ENCODE measurements around the gene SP2.

SP2 gene

DNA sequence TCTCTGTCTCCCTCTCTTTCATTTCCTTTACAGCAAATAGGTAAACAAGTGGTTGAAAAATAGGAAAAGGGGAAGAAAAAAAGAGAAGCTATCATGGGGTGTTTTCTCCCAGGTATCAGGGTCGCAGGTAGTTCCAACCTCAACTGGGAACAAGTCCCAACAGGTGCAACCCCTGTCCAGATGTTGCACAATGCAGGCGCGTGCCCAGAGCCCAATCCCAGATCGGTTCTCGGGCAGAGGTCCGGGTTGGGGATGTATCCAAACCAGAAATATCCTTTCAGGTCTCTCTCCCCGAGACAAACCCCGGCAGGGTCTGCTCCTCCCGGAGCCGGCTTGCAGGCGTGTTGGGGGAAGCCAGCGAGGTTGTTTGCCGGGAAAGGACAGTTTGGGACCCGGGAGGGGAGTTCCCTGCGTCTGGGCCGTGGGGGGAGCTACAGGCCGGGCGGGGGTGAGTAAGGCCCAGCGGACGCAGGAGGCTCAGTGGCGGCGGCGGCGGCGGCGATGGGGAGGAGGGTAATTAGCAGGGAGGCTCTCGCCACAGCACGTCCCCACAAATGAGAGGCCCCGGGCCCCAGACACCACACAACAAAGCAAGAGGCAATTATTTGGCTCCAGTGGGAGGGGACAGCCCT, 23.9 kb upstream of the SP2 start:
- Histone ChIP-seq H3K9ac (ENCODE audit: low read depth, low read length) (0 out of 2 replicates have a peak overlapping the region, but pooled peaks have one; percentile 38), H3K4me3 (ENCODE audit: low read length) (peak overlapping the region; percentile 50), H3K4me1 (ENCODE audit: insufficient read depth, low read length) (peaks cover 39% of the 10 kb centered on the region), H3K36me3 (ENCODE audit: insufficient read depth, low read length) (no peaks in the 10 kb centered on the region), H3K9me3 (ENCODE audit: insufficient read depth, low read depth, low read length) (no peaks in the 10 kb centered on the region), H3K27me3 (ENCODE audit: insufficient read depth, low read length) (peaks cover 66% of the 10 kb centered on the region), H3K27ac (ENCODE audit: low read depth, low read length) (peak overlapping the region; percentile 16; the same call in 1 of the 2 replicates)
- WGBS, result 9% methylated on average over 25 of the region's 29 CpGs

DNA sequence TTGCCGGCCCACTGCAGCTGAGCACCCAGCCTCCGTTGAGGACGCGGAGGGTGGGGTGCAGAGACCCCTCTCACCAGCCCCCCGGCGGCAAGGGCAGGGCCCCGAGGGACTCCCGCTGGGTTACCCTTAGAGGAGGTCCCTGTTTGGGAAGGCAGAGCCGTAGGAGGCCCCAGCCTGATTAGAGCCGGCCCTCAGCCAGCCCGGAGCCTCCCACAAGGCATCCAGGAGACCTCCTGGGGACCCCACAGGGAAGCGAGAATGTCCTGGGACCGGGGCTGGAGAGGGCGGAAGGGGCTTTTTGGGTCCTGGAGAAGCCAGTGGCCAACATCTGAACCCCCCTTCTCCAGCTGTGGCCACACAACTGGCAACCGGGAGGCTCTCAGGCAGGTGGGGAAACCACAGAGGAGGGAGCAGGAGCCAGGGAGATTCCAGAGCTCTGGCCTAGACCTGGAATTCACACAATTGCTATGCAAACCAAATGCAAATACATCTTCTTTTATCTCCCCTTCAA, 23.3 kb upstream of the SP2 start:
- Histone ChIP-seq H3K4me3 (ENCODE audit: low read length) (peak overlapping the region; percentile 50), H3K27ac (ENCODE audit: low read depth, low read length) (peak overlapping the region; percentile 16; the same call in 1 of the 2 replicates), H3K27me3 (ENCODE audit: insufficient read depth, low read length) (peaks cover 66% of the 10 kb centered on the region)

DNA sequence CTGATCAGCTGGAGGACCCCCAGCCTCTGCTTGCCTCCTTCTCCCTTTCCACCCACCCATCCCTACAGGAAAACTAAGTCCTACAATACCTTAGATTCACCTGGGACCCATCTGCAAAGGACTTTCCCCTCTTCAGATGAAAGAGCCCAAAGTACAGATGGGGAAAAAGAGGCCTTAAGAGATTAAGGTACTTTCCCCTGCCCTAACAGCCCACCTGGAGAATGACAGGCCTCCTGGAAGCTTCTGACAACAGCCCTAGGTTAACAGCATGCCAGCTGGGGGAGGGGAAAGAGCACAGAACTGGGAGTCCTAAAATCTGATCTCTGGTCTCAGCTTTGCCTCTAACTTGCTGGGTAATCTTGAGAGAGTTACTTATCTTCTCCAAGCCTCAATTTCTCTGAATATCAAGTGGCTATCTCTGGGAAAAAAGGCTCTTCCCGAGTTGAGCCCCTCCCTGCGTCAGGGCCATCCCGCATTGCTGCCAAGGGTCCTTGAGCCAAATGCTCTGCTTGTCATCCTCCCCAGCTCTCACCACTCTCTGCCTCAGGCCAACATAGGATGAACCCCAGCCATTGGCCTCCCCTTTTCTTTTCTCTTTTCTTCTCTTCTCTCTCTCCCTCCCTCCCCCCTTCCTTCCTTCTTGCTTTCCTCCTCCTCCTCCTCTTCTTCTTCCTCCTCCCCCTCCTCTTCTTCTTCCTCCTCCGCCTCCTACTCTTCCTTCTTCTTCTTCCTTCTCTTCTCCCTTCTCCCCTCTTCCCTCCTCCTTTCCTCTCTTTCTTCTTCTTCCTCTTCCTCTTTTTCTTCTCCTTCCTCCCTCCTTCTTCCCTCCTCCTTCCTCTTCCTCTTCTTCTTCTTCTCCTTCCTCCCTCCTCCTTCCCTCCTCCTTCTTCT, 22.6 kb upstream of the SP2 start:
- Histone ChIP-seq H3K36me3 (ENCODE audit: insufficient read depth, low read length) (no peaks in the 10 kb centered on the region), H3K9me3 (ENCODE audit: insufficient read depth, low read depth, low read length) (no peaks in the 10 kb centered on the region), H3K27ac (ENCODE audit: low read depth, low read length) (no peak overlapping the region; the same call in 1 of the 2 replicates), H3K9ac (ENCODE audit: low read depth, low read length) (no peak overlapping the region), H3K4me3 (ENCODE audit: low read length) (peak overlapping the region; percentile 50; the same call in 1 of the 2 replicates), H3K27me3 (ENCODE audit: insufficient read depth, low read length) (peaks cover 61% of the 10 kb centered on the region), H3K4me1 (ENCODE audit: insufficient read depth, low read length) (peaks cover 42% of the 10 kb centered on the region)
- WGBS, result 44% methylated on average over 4 of the region's 4 CpGs

More for the DNA sequence above, 23.3 kb upstream of the SP2 start:
- 3% methylated on average over 15 of the region's 15 CpGs for whole genome bisulfite sequencing
- Histone ChIP-seq H3K9ac (ENCODE audit: low read depth, low read length) (peak overlapping the region; percentile 38; the same call in 1 of the 2 replicates), H3K36me3 (ENCODE audit: insufficient read depth, low read length) (no peaks in the 10 kb centered on the region), H3K4me1 (ENCODE audit: insufficient read depth, low read length) (peaks cover 39% of the 10 kb centered on the region), H3K9me3 (ENCODE audit: insufficient read depth, low read depth, low read length) (no peaks in the 10 kb centered on the region)

GRCh38 chr17:47875011-47875985, 20.7 kb upstream of the SP2 start:
- no peak overlapping the region for H3K27ac ChIP-seq (ENCODE audit: low read depth, low read length)
- no peaks in the 10 kb centered on the region for H3K9me3 ChIP-seq (ENCODE audit: insufficient read depth, low read depth, low read length)
- peaks cover 32% of the 10 kb centered on the region for H3K4me1 ChIP-seq (ENCODE audit: insufficient read depth, low read length)
- no peak overlapping the region for H3K9ac ChIP-seq (ENCODE audit: low read depth, low read length)
- no peak overlapping the region for H3K4me3 ChIP-seq (ENCODE audit: low read length)
- 44% methylated on average over 11 of the region's 11 CpGs for WGBS
- peaks cover 48% of the 10 kb centered on the region for H3K27me3 ChIP-seq (ENCODE audit: insufficient read depth, low read length)
- no peaks in the 10 kb centered on the region for H3K36me3 ChIP-seq (ENCODE audit: insufficient read depth, low read length)

- H3K4me3 ChIP-seq (ENCODE audit: low read length), result no peak overlapping the region
- 65% methylated on average over 8 of the region's 9 CpGs for WGBS
- no peak overlapping the region for H3K9ac ChIP-seq (ENCODE audit: low read depth, low read length)
- no peaks in the 10 kb centered on the region for H3K36me3 ChIP-seq (ENCODE audit: insufficient read depth, low read length)
- H3K9me3 ChIP-seq (ENCODE audit: insufficient read depth, low read depth, low read length), result no peaks in the 10 kb centered on the region
- peaks cover 26% of the 10 kb centered on the region for H3K4me1 ChIP-seq (ENCODE audit: insufficient read depth, low read length)
- no peak overlapping the region for H3K27ac ChIP-seq (ENCODE audit: low read depth, low read length)
- peaks cover 27% of the 10 kb centered on the region for H3K27me3 ChIP-seq (ENCODE audit: insufficient read depth, low read length)
Observed at GRCh38 chr17:47877368-47878034, 18.5 kb upstream of the SP2 start.

DNA sequence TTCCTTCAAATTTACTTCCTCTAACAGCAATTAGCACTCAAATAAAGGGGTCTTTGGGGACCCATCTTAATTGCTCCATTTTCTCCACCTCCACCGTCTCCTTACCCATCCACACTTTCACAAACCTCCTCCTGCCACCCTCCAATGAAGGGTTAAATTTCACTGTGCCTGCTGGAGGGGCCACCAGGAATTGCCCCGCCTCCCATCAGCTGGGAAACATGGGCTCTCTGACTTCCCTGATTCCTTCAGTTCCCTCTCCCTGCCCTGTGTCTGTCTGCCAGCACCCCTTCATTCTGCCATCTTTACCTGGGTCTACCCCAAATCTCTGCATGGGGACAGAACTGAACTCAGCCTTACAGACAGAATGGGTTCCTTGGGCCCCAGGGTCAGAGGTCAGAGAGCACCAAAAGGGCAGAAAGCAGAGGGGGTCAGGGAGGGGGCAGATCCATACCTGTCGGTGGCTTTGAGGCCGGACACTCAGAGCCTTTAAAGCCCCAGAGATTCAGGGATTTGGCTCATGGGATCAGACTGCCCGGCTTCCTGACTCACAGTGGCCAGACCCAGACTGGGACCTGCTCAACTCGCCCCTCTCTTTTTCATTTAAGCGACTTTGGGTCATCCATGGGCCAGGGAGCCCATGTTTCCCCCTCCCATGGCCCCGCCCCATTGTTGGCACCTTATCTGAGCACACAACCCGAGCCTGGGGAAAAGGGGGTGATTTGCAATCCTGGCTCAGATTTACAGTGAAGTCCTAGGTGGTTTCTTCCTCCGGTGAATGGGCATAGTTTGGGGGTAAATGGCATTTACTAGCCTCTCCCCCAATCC, 17.6 kb upstream of the SP2 start:
- Histone ChIP-seq H3K9me3 (ENCODE audit: insufficient read depth, low read depth, low read length) (no peaks in the 10 kb centered on the region), H3K36me3 (ENCODE audit: insufficient read depth, low read length) (no peaks in the 10 kb centered on the region), H3K27me3 (ENCODE audit: insufficient read depth, low read length) (peaks cover 18% of the 10 kb centered on the region), H3K27ac (ENCODE audit: low read depth, low read length) (no peak overlapping the region), H3K9ac (ENCODE audit: low read depth, low read length) (no peak overlapping the region), H3K4me3 (ENCODE audit: low read length) (no peak overlapping the region), H3K4me1 (ENCODE audit: insufficient read depth, low read length) (peaks cover 21% of the 10 kb centered on the region)
- 57% methylated on average over 10 of the region's 10 CpGs for WGBS

DNA sequence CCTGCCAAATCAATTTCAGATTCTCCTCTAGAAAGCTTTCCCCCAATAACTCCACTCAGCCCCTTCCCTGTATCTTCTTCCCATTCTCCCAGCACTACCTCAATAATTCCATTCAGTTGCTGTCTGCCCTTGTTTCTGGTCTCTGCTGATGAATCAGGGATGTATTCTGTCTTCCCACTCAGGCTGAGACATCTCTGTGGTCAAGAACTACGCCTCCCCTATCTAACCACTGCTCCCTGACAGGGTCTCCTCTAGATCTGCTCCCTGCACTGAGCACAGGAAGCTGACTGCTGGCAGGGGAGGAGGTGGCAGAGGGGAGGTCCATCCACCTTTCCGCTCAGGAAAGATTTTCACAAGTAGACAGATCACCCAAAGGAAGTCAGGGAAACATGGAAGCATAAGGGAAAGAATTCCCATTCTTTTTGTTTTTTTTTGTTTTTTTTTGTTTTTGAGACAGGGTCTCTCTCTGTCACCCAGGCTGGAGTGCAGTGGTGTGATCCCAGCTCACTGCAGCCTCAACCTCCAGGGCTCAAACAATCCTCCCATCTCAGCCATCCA, 16.9 kb upstream of the SP2 start:
- 71% methylated on average over 2 of the region's 2 CpGs for WGBS
- Histone ChIP-seq H3K4me1 (ENCODE audit: insufficient read depth, low read length) (peaks cover 16% of the 10 kb centered on the region), H3K27ac (ENCODE audit: low read depth, low read length) (no peak overlapping the region), H3K9me3 (ENCODE audit: insufficient read depth, low read depth, low read length) (no peaks in the 10 kb centered on the region), H3K9ac (ENCODE audit: low read depth, low read length) (no peak overlapping the region), H3K36me3 (ENCODE audit: insufficient read depth, low read length) (no peaks in the 10 kb centered on the region), H3K4me3 (ENCODE audit: low read length) (no peak overlapping the region), H3K27me3 (ENCODE audit: insufficient read depth, low read length) (peaks cover 11% of the 10 kb centered on the region; the same call in 1 of the 2 replicates)

- Histone ChIP-seq H3K27me3 (ENCODE audit: insufficient read depth, low read length) (0 out of 2 replicates have a peak, but pooled peaks cover 4% of the 10 kb centered on the region), H3K9ac (ENCODE audit: low read depth, low read length) (no peak overlapping the region), H3K9me3 (ENCODE audit: insufficient read depth, low read depth, low read length) (no peaks in the 10 kb centered on the region), H3K36me3 (ENCODE audit: insufficient read depth, low read length) (no peaks in the 10 kb centered on the region), H3K4me1 (ENCODE audit: insufficient read depth, low read length) (peaks cover 19% of the 10 kb centered on the region), H3K4me3 (ENCODE audit: low read length) (no peak overlapping the region), H3K27ac (ENCODE audit: low read depth, low read length) (no peak overlapping the region)
- 87% methylated on average over 7 of the region's 8 CpGs for WGBS
Observed at GRCh38 chr17:47879776-47880454, 16.1 kb upstream of the SP2 start.

GRCh38 chr17:47882247-47882646, 13.8 kb upstream of the SP2 start:
- H3K36me3 ChIP-seq (ENCODE audit: insufficient read depth, low read length), result no peaks in the 10 kb centered on the region
- peaks cover 21% of the 10 kb centered on the region for H3K4me1 ChIP-seq (ENCODE audit: insufficient read depth, low read length)
- H3K9ac ChIP-seq (ENCODE audit: low read depth, low read length), result no peak overlapping the region
- H3K9me3 ChIP-seq (ENCODE audit: insufficient read depth, low read depth, low read length), result no peaks in the 10 kb centered on the region
- 91% methylated on average over 7 of the region's 7 CpGs for WGBS
- no peaks in the 10 kb centered on the region for H3K27me3 ChIP-seq (ENCODE audit: insufficient read depth, low read length)
- H3K27ac ChIP-seq (ENCODE audit: low read depth, low read length), result no peak overlapping the region
- no peak overlapping the region for H3K4me3 ChIP-seq (ENCODE audit: low read length)

Measured in HUES64 (cell line).